HEK293 (cell line): ENCODE results near the gene MVB12B.

Experiments
- CTCF ChIA-PET: fragments of 350-600 bp; formaldehyde crosslinking; extraction: SDS; loops from one replicate; lab custom pipeline; 2021; ENCODE audit warnings: antibody characterized with exemption; lab: Yijun Ruan, JAX
- POLR2A ChIA-PET: fragments of 300-600 bp; formaldehyde crosslinking; extraction: SDS; loops from one replicate; lab custom pipeline; 2020; ENCODE audit warnings: antibody characterized with exemption, inconsistent platforms; lab: Yijun Ruan, JAX
- H3K27ac ChIP-seq: fragments of 200-500 bp; sonication (Bioruptor generic); 2 replicates; pipeline ENCODE4 v1.5.1; 2014; ENCODE audit warnings: low read depth, low read length, control low read depth, inconsistent platforms; ENCODE audit errors: extremely low read depth
- H3K36me3 ChIP-seq, 2 experiments: fragments of 200-500 bp in 1 of 2; sonication (Bioruptor generic) in 1 of 2; 1 replicate in 1 of 2; 2 replicates in 1 of 2; pipeline ENCODE4 v1.5.1; 2014 to 2017; ENCODE audit warnings: inconsistent platforms in 2 of 2, low read length in 2 of 2; ENCODE audit not compliant: control insufficient read depth in 2 of 2, insufficient read depth in 1 of 2
- H3K4me1 ChIP-seq: fragments of 200-500 bp; sonication (Bioruptor generic); 2 replicates; pipeline ENCODE4 v1.5.1; 2014; ENCODE audit warnings: mild to moderate bottlenecking, low read length, inconsistent platforms; ENCODE audit not compliant: control insufficient read depth, insufficient read depth
- H3K4me3 ChIP-seq: 2 replicates; pipeline ENCODE4 v1.5.1; 2011; ENCODE audit warnings: low read depth, mild to moderate bottlenecking, control low read depth, low read length, moderate library complexity
- H3K9me3 ChIP-seq: fragments of 200-500 bp; sonication (Bioruptor generic); 2 replicates; pipeline ENCODE4 v1.5.1; 2014; ENCODE audit warnings: low read depth, low read length, inconsistent platforms; ENCODE audit not compliant: control insufficient read depth, insufficient read depth
- GFI1B ChIP-seq: fragments of 450-650 bp; formaldehyde crosslinking; IDR thresholded peaks from 2 replicates; pipeline ENCODE4 v1.5.1; 2016; ENCODE audit warnings: missing biosample characterization, missing genetic modification characterization
- GLI2 ChIP-seq: fragments of 450-650 bp; formaldehyde crosslinking; IDR thresholded peaks from 2 replicates; pipeline ENCODE4; 2017; ENCODE audit warnings: missing biosample characterization, missing genetic modification characterization, low read depth, borderline replicate concordance
- RBAK ChIP-seq: fragments of 450-650 bp; formaldehyde crosslinking; IDR thresholded peaks from 2 replicates; pipeline ENCODE4 v1.5.1; 2016; ENCODE audit warnings: missing biosample characterization, missing genetic modification characterization
- ZBTB7A ChIP-seq: fragments of 450-650 bp; formaldehyde crosslinking; IDR thresholded peaks from 2 replicates; pipeline ENCODE4 v1.5.1; 2016; ENCODE audit warnings: low read depth, missing biosample characterization, missing genetic modification characterization
- ZEB2 ChIP-seq: fragments of 450-650 bp; formaldehyde crosslinking; IDR thresholded peaks from 2 replicates; pipeline ENCODE4 v1.5.1; 2016; ENCODE audit warnings: missing biosample characterization, missing genetic modification characterization
- ZNF112 ChIP-seq: fragments of 450-650 bp; formaldehyde crosslinking; IDR thresholded peaks from 2 replicates; pipeline ENCODE4 v1.5.0; 2017; ENCODE audit warnings: missing biosample characterization, missing genetic modification characterization
- ZNF132 ChIP-seq: fragments of 450-650 bp; formaldehyde crosslinking; IDR thresholded peaks from 2 replicates; pipeline ENCODE4 v1.5.1; 2017; ENCODE audit warnings: missing biosample characterization, missing genetic modification characterization, borderline replicate concordance
- ZNF169 ChIP-seq: fragments of 450-650 bp; formaldehyde crosslinking; IDR thresholded peaks from 2 replicates; pipeline ENCODE4 v1.5.1; 2016; ENCODE audit warnings: missing biosample characterization, missing genetic modification characterization
- ZNF184 ChIP-seq: fragments of 450-650 bp; IDR thresholded peaks from 2 replicates; pipeline ENCODE4 v1.5.1; 2018; ENCODE audit warnings: missing biosample characterization, mild to moderate bottlenecking, missing genetic modification characterization
- ZNF19 ChIP-seq: fragments of 450-650 bp; formaldehyde crosslinking; IDR thresholded peaks from 2 replicates; pipeline ENCODE4; 2016; ENCODE audit warnings: missing biosample characterization, missing genetic modification characterization, low read depth
- ZNF266 ChIP-seq: fragments of 450-650 bp; formaldehyde crosslinking; IDR thresholded peaks from 2 replicates; pipeline ENCODE4 v1.5.1; 2016; ENCODE audit warnings: missing biosample characterization, missing genetic modification characterization, low read depth
- ZNF302 ChIP-seq: fragments of 450-650 bp; formaldehyde crosslinking; IDR thresholded peaks from 2 replicates; pipeline ENCODE4 v1.5.1; 2016; ENCODE audit warnings: missing biosample characterization, missing genetic modification characterization, low read depth
- ZNF501 ChIP-seq: fragments of 450-650 bp; formaldehyde crosslinking; IDR thresholded peaks from 2 replicates; pipeline ENCODE4 v1.5.1; 2016; ENCODE audit warnings: missing biosample characterization, missing genetic modification characterization
- ZNF510 ChIP-seq: fragments of 450-650 bp; formaldehyde crosslinking; IDR thresholded peaks from 2 replicates; pipeline ENCODE4 v1.5.1; 2018; ENCODE audit warnings: mild to moderate bottlenecking, missing genetic modification characterization, missing biosample characterization; ENCODE audit not compliant: insufficient replicate concordance
- ZNF521 ChIP-seq: fragments of 450-650 bp; formaldehyde crosslinking; IDR thresholded peaks from 2 replicates; pipeline ENCODE4 v1.5.1; 2017; ENCODE audit warnings: missing biosample characterization, mild to moderate bottlenecking, missing genetic modification characterization
- ZNF530 ChIP-seq: fragments of 450-650 bp; formaldehyde crosslinking; IDR thresholded peaks from 2 replicates; pipeline ENCODE4 v1.5.1; 2016; ENCODE audit warnings: low read depth, missing biosample characterization, missing genetic modification characterization
- ZNF548 ChIP-seq: fragments of 450-650 bp; formaldehyde crosslinking; IDR thresholded peaks from 2 replicates; pipeline ENCODE4 v1.5.1; 2016; ENCODE audit warnings: missing biosample characterization, missing genetic modification characterization
- ZNF571 ChIP-seq: fragments of 450-650 bp; formaldehyde crosslinking; IDR thresholded peaks from 2 replicates; pipeline ENCODE4 v1.5.0; 2017; ENCODE audit warnings: missing biosample characterization, missing genetic modification characterization
- ZNF621 ChIP-seq: fragments of 450-650 bp; formaldehyde crosslinking; IDR thresholded peaks from 2 replicates; pipeline ENCODE4 v1.5.1; 2017; ENCODE audit warnings: missing biosample characterization, missing genetic modification characterization
- ZNF660 ChIP-seq: fragments of 450-650 bp; IDR thresholded peaks from 2 replicates; pipeline ENCODE4 v1.5.1; 2018; ENCODE audit warnings: missing biosample characterization, mild to moderate bottlenecking, missing genetic modification characterization
- ZNF768 ChIP-seq: fragments of 450-650 bp; formaldehyde crosslinking; IDR thresholded peaks from 2 replicates; pipeline ENCODE4 v1.5.1; 2018; ENCODE audit warnings: missing biosample characterization, mild to moderate bottlenecking, missing genetic modification characterization
- ZNF776 ChIP-seq: fragments of 450-650 bp; formaldehyde crosslinking; IDR thresholded peaks from 2 replicates; pipeline ENCODE4 v1.5.0; 2017; ENCODE audit warnings: missing biosample characterization, missing genetic modification characterization, borderline replicate concordance
- ZNF843 ChIP-seq: fragments of 450-650 bp; formaldehyde crosslinking; IDR thresholded peaks from 2 replicates; pipeline ENCODE4 v1.5.1; 2016; ENCODE audit warnings: missing biosample characterization, missing genetic modification characterization
- ZSCAN16 ChIP-seq: fragments of 450-650 bp; formaldehyde crosslinking; IDR thresholded peaks from 2 replicates; pipeline ENCODE4 v1.5.1; 2016; ENCODE audit warnings: missing biosample characterization, missing genetic modification characterization
- TF ChIP-seq, protein P1 (sequence below): fragments of 450-650 bp; formaldehyde crosslinking; IDR thresholded peaks from 2 replicates; pipeline ENCODE4 v1.5.1; 2017; ENCODE audit warnings: missing biosample characterization, missing genetic modification characterization
- TF ChIP-seq, protein P2 (sequence below): fragments of 450-650 bp; formaldehyde crosslinking; IDR thresholded peaks from 2 replicates; pipeline ENCODE4 v1.5.1; 2016; ENCODE audit warnings: missing biosample characterization, missing genetic modification characterization
- TF ChIP-seq, protein P3 (sequence below): fragments of 450-650 bp; formaldehyde crosslinking; IDR thresholded peaks from 2 replicates; pipeline ENCODE4 v1.5.1; 2016; ENCODE audit warnings: missing biosample characterization, missing genetic modification characterization, low read depth

MVB12B gene

DNA sequence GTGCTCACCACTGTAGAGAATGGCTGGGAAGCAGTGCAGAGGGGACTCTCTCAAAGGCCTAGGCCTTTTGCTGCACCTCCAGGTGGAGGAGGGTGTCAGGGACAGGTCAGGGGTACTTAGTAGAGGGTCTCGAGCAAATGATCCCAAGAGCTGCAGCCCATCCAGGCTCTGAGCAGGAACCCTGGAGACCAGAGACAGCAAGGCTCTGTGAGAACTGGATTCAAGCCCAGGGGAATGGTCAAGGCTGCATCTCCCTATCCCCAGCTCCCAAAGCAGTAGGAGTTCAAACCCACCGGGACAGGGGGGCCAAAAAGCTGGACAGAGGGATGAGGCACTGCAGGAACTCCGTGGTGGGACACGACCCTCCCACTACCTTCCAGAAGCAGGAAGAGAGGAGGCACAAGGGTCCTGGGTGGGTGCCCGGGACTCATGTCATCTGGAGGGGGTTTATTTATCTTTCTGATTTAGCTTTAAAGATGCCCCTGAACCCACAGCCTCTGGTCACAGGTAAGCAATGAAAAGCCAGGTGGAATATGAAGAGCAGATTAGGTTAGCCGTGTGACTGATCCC lies 124.8 kb downstream of the MVB12B start (continued):
- TF ChIP-seq, protein P1, sequence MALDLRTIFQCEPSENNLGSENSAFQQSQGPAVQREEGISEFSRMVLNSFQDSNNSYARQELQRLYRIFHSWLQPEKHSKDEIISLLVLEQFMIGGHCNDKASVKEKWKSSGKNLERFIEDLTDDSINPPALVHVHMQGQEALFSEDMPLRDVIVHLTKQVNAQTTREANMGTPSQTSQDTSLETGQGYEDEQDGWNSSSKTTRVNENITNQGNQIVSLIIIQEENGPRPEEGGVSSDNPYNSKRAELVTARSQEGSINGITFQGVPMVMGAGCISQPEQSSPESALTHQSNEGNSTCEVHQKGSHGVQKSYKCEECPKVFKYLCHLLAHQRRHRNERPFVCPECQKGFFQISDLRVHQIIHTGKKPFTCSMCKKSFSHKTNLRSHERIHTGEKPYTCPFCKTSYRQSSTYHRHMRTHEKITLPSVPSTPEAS (tag by site-specific recombination): no peak
- TF ChIP-seq ZNF530 (no peak), ZNF302 (no peak), ZBTB7A (tag by site-specific recombination) (no peak), GFI1B (tag by site-specific recombination) (no peak), GLI2 (tag by site-specific recombination) (no peak)

DNA sequence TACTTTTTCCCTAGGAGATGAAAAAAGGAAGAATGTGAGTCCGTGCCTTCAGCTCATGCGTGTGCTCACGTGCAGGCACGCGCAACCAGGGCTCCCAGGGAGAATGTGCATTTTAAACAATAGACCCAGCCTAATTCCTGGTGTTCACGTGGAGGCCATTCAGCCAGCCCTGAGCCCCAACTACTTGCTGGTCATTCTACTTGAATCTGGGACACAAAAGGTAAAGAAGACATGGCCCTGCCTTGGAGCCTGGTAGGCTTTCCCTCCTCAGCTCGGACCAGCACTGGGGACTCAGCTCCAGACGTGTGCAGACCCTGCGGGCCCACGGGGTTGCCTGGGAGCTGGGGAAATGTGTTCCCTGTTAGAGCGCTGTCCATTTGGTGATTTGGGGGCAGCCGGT lies 125.5 kb downstream of the MVB12B start:
- ChIA-PET POLR2A (no interaction called here), CTCF (interaction anchor here (1.8 kb wide), 1 partner anchor 709 kb away, joined by 3 read pairs; no protein-coding TSS in a partner anchor)
- no peaks in the 10 kb centered on the region for H3K4me1 ChIP-seq
- no peak for TF ChIP-seq RBAK
- TF ChIP-seq ZNF521: no peak
- no peak overlapping the region for H3K4me3 ChIP-seq
- no peaks in the 10 kb centered on the region for H3K9me3 ChIP-seq
- H3K36me3 ChIP-seq: peaks cover 0 to 8% of the 10 kb centered on the region in 2 experiments; a peak in 1 of 3 replicates
- no peak overlapping the region for H3K27ac ChIP-seq

DNA sequence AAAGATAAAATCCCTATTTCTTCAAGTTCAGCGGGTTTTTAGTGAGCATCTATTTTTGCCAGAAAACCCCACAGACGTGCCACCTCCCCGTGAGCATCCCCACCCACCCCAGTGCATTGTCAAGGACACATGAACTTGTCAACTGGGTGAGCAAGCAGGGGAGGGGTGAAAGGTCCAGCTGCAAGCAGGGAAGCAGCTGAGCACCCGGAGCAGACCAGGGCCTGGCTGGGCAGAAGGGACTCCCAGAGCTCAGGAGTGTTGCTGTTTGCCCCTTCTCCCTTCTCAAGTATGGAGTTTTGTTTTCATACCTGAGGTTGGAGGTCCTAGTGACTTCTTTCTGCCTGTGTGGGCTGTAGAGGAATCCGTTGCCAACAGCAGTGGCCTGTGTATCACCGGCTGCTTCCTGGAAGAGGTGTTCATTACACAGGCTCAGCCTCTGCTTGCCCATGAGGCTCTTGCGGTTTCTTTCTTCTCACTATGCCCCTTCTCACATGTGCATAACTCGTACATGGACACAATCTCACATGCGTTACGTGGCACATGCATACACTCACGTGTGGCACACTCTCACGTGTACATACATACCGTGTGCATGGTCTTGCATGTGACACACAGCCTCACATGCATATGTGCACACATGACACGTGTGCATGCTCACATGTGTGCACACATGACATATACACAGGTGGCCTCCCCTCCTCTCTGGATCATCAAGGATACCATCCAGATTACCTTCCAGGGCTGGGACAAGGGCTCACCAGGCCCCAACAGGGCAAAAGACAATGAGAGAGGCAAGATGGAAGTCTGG lies 126.7 kb downstream of the MVB12B start:
- Histone ChIP-seq H3K36me3 (peaks cover 0 to 3% of the 10 kb centered on the region in 2 experiments; a peak in 1 of 3 replicates), H3K4me3 (no peak overlapping the region), H3K27ac (no peak overlapping the region)
- TF ChIP-seq ZNF184 (no peak), ZNF571 (tag by site-specific recombination) (no peak), ZNF501 (no peak), ZEB2 (no peak), ZNF660 (no peak), ZNF266 (no peak), ZNF112 (no peak), ZNF548 (no peak)
- TF ChIP-seq, all 188 proteins: peak for 0
- H3K9me3 ChIP-seq: no peaks in the 10 kb centered on the region
- ChIA-PET CTCF (no interaction called here), POLR2A (no interaction called here)
- no peaks in the 10 kb centered on the region for H3K4me1 ChIP-seq

DNA sequence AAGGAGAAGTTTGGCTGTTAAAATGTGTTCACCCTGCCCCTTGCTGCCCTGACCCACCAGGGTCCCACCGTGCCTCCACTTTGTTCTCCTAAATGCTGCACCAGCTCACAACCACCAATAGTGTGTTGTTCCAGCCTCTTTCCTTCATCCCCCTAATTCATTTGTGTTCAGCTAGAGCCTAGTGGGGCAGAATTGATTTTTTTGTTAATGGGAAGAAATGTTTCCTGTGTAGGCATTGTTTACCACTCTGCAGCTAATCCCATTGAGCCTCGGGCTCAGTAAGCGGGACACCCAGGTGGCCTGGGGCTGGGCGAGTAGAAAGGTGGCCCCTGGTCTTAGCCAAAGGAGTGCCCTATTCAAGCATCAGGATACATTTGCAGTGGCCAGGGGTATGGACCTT lies 127.6 kb downstream of the MVB12B start:
- Histone ChIP-seq H3K27ac (no peak overlapping the region), H3K36me3 (peaks cover 0 to 3% of the 10 kb centered on the region in 2 experiments; a peak in 1 of 3 replicates), H3K4me1 (no peaks in the 10 kb centered on the region), H3K9me3 (no peaks in the 10 kb centered on the region), H3K4me3 (no peak overlapping the region)
- CTCF ChIA-PET: no interaction called here
- POLR2A ChIA-PET: no interaction called here
- TF ChIP-seq, protein P2, sequence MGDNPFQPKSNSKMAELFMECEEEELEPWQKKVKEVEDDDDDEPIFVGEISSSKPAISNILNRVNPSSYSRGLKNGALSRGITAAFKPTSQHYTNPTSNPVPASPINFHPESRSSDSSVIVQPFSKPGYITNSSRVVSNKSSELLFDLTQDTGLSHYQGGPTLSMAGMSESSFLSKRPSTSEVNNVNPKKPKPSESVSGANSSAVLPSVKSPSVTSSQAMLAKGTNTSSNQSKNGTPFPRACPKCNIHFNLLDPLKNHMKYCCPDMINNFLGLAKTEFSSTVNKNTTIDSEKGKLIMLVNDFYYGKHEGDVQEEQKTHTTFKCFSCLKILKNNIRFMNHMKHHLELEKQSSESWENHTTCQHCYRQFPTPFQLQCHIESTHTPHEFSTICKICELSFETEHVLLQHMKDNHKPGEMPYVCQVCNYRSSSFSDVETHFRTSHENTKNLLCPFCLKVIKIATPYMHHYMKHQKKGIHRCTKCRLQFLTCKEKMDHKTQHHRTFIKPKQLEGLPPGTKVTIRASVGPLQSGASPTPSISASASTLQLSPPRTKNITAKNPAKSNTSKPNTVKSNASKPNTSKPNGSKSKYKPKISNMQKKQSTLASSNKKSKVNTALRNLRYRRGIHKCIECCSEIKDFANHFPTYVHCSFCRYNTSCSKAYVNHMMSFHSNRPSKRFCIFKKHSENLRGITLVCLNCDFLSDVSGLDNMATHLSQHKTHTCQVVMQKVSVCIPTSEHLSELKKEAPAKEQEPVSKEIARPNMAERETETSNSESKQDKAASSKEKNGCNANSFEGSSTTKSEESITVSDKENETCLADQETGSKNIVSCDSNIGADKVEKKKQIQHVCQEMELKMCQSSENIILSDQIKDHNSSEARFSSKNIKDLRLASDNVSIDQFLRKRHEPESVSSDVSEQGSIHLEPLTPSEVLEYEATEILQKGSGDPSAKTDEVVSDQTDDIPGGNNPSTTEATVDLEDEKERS (tag by site-specific recombination): no peak
- TF ChIP-seq ZNF530 (no peak), ZNF132 (no peak), ZNF621 (tag by site-specific recombination) (no peak), ZNF19 (no peak), ZSCAN16 (tag by site-specific recombination) (no peak), ZNF776 (no peak), ZNF768 (no peak), ZNF169 (tag by site-specific recombination) (no peak), ZNF843 (tag by site-specific recombination) (no peak), ZNF510 (tag by site-specific recombination) (no peak)
- TF ChIP-seq, protein P3, sequence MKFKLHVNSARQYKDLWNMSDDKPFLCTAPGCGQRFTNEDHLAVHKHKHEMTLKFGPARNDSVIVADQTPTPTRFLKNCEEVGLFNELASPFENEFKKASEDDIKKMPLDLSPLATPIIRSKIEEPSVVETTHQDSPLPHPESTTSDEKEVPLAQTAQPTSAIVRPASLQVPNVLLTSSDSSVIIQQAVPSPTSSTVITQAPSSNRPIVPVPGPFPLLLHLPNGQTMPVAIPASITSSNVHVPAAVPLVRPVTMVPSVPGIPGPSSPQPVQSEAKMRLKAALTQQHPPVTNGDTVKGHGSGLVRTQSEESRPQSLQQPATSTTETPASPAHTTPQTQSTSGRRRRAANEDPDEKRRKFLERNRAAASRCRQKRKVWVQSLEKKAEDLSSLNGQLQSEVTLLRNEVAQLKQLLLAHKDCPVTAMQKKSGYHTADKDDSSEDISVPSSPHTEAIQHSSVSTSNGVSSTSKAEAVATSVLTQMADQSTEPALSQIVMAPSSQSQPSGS: no peak
